HG02798 (cell line): ENCODE measurements around the gene SPRYD7.

Experiments used
- ATAC-seq: cut with Tn5 transposase; IDR thresholded peaks from one replicate; pipeline ENCODE4 v1.9.1; 2021; ENCODE audit warnings: mild to moderate bottlenecking; ENCODE audit not compliant: unreplicated experiment, poor library complexity

SPRYD7 gene

DNA sequence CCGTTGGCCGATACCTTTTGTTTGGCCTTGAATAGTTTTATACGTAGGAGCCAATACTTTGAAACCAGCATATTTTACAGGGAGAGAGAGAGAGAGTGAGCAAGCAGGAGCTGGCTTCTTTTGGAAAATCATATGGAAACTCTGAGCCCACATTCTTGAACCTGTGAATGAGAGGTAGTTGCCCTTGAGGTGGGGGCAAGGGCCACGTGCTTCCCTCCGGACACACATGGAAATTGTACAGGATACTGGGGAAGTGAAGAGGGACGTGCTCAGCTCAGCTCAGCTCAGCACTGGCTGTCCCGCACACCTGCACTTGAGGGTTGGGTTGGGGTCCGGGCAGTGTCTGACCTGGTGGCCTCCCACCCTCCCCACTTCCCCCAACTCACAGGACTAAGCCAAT lies 68.3 kb downstream of the SPRYD7 start:
- no peak for ATAC-seq

- no peak for ATAC-seq
These were observed 70.9 kb downstream of the SPRYD7 start for GRCh38 chr13:49865218-49865617.

DNA sequence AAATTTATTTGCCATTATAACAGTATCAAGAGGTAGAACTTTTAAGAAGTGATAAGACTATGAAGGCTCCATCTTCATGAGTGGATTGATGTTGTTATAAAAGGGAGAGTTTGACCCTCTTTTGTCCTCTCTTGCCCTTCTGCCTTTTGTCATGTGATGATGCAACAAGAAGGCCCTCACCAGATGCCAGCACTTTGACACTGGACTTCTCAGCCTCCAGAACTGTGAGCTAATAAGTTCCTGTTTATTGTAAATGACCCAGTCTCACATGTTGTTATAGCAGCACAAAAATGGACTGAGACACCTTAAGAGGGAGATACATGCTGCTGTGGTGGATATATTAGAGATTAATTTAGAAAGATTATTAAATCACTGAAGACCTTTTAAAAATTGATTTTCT lies 71.6 kb downstream of the SPRYD7 start:
- ATAC-seq = no peak
